GM19239 (cell line): Measurements from ENCODE around the gene MYO1E.

ENCODE experiments used
- DNase-seq: peaks from one replicate; pipeline ENCODE4 v3.0.0; 2011; ENCODE audit warnings: low spot score; ENCODE audit not compliant: insufficient read length
- FAIRE-seq: peaks from 2 replicates; lab custom pipeline; 2011; peaks lifted over from hg19 to GRCh38; lab: Jason Lieb, UNC

The MYO1E gene

GRCh38 chr15:59327942-59328341 lies 44.7 kb downstream of the MYO1E start:
- DNase-seq: no peak
- peak; percentile 67 for FAIRE-seq

GRCh38 chr15:59326856-59327255 lies 45.8 kb downstream of the MYO1E start:
- FAIRE-seq (no peak), DNase-seq (no peak)

- DNase-seq (no peak), FAIRE-seq (peak; percentile 63)
Observed at GRCh38 chr15:59322056-59322759, 50.5 kb downstream of the MYO1E start.

GRCh38 chr15:59321000-59321689 lies 51.5 kb downstream of the MYO1E start:
- FAIRE-seq: peak; percentile 26
- DNase-seq: no peak

GRCh38 chr15:59317211-59317610 lies 55.5 kb downstream of the MYO1E start:
- DNase-seq: no peak
- peak; percentile 79 for FAIRE-seq

- FAIRE-seq (no peak), DNase-seq (no peak)
Observed at GRCh38 chr15:59315914-59316451, 56.7 kb downstream of the MYO1E start.

GRCh38 chr15:59313641-59314332 lies 58.9 kb downstream of the MYO1E start:
- peak; percentile 99 for FAIRE-seq
- DNase-seq: no peak

- DNase-seq (no peak), FAIRE-seq (peak; percentile 90)
Observed at GRCh38 chr15:59312205-59312604, 60.5 kb downstream of the MYO1E start.

GRCh38 chr15:59311195-59311594 lies 61.5 kb downstream of the MYO1E start:
- DNase-seq (no peak), FAIRE-seq (no peak)

- FAIRE-seq (no peak), DNase-seq (no peak)
Observed at GRCh38 chr15:59309405-59309804, 63.3 kb downstream of the MYO1E start.

- DNase-seq (no peak), FAIRE-seq (no peak)
Observed at GRCh38 chr15:59307165-59307537, 65.5 kb downstream of the MYO1E start.

- no peak for FAIRE-seq
Observed at GRCh38 chr15:59306520-59307164, 66.0 kb downstream of the MYO1E start.

GRCh38 chr15:59304807-59305206 lies 67.9 kb downstream of the MYO1E start:
- FAIRE-seq (no peak), DNase-seq (no peak)

More at GRCh38 chr15:59306520-59307164, 66.0 kb downstream of the MYO1E start:
- DNase-seq: no peak

- FAIRE-seq (no peak), DNase-seq (no peak)
Observed at GRCh38 chr15:59304034-59304795, 68.5 kb downstream of the MYO1E start.

- no peak for DNase-seq
- FAIRE-seq: no peak
Observed at GRCh38 chr15:59303633-59304032, 69.0 kb downstream of the MYO1E start.

GRCh38 chr15:59303136-59303535 lies 69.5 kb downstream of the MYO1E start:
- FAIRE-seq: no peak
- no peak for DNase-seq

- no peak for DNase-seq
- no peak for FAIRE-seq
Observed at GRCh38 chr15:59301527-59301926, 71.1 kb downstream of the MYO1E start.

GRCh38 chr15:59300618-59301139 lies 72.0 kb downstream of the MYO1E start:
- DNase-seq (no peak), FAIRE-seq (no peak)

- peak; percentile 97 for FAIRE-seq
- peak; percentile 46 for DNase-seq
Observed at GRCh38 chr15:59299929-59300617, 72.6 kb downstream of the MYO1E start.
